BLaER1 (cell line): Measurements from ENCODE around the gene SLC5A10.

ENCODE experiments used
- H3K27ac ChIP-seq: shearing (Covaris generic); formaldehyde crosslinking; 2 replicates; pipeline ENCODE4 v1.8.1; 2022
- H3K27me3 ChIP-seq: shearing (Covaris generic); formaldehyde crosslinking; 2 replicates; pipeline ENCODE4 v1.8.1; 2022
- H3K36me3 ChIP-seq: shearing (Covaris generic); formaldehyde crosslinking; 2 replicates; pipeline ENCODE4 v1.8.1; 2022
- H3K4me1 ChIP-seq: shearing (Covaris generic); formaldehyde crosslinking; 2 replicates; pipeline ENCODE4 v1.8.1; 2022
- H3K4me2 ChIP-seq: shearing (Covaris generic); formaldehyde crosslinking; 2 replicates; pipeline ENCODE4 v1.8.1; 2022
- H3K4me3 ChIP-seq: shearing (Covaris generic); formaldehyde crosslinking; 2 replicates; pipeline ENCODE4 v1.8.1; 2022
- H3K9ac ChIP-seq: shearing (Covaris generic); formaldehyde crosslinking; 2 replicates; pipeline ENCODE4 v1.8.1; 2022
- H3K9me3 ChIP-seq: shearing (Covaris generic); formaldehyde crosslinking; 2 replicates; pipeline ENCODE4 v1.8.1; 2022
- H4K20me1 ChIP-seq: shearing (Covaris generic); formaldehyde crosslinking; 2 replicates; pipeline ENCODE4 v1.8.1; 2022
- Cebpa-rat ChIP-seq: shearing (Covaris generic); IDR thresholded peaks from 2 replicates; pipeline ENCODE4 v1.8.1; 2022

The SLC5A10 gene

GRCh38 chr17:18988546-18989173, 36.7 kb downstream of the SLC5A10 start:
- H3K27ac ChIP-seq, result no peak overlapping the region
- H3K9ac ChIP-seq, result no peak overlapping the region
- H3K36me3 ChIP-seq, result no peaks in the 10 kb centered on the region
- H3K9me3 ChIP-seq, result no peaks in the 10 kb centered on the region
- H4K20me1 ChIP-seq, result peaks cover 33% of the 10 kb centered on the region; the same call in 1 of the 2 replicates
- no peak overlapping the region for H3K4me2 ChIP-seq
- peaks cover 30% of the 10 kb centered on the region for H3K4me1 ChIP-seq
- peaks cover 37% of the 10 kb centered on the region for H3K27me3 ChIP-seq
- no peak for TF ChIP-seq Cebpa-rat
- no peak overlapping the region for H3K4me3 ChIP-seq

- Histone ChIP-seq H3K36me3 (no peaks in the 10 kb centered on the region), H3K27me3 (peaks cover 43% of the 10 kb centered on the region), H3K4me1 (peaks cover 30% of the 10 kb centered on the region), H3K4me3 (no peak overlapping the region), H3K4me2 (no peak overlapping the region), H3K9me3 (peaks cover 12% of the 10 kb centered on the region), H3K9ac (no peak overlapping the region), H4K20me1 (peaks cover 33% of the 10 kb centered on the region; the same call in 1 of the 2 replicates), H3K27ac (no peak overlapping the region)
- no peak for TF ChIP-seq Cebpa-rat
These were observed 38.4 kb downstream of the SLC5A10 start for GRCh38 chr17:18990331-18990730.

- no peak overlapping the region for H3K4me3 ChIP-seq
- H3K9ac ChIP-seq, result no peak overlapping the region
- H3K36me3 ChIP-seq, result no peaks in the 10 kb centered on the region
- no peak for TF ChIP-seq Cebpa-rat
- H3K27ac ChIP-seq, result no peak overlapping the region
- peaks cover 25% of the 10 kb centered on the region for H3K4me1 ChIP-seq
- peaks cover 38% of the 10 kb centered on the region for H3K27me3 ChIP-seq
- peaks cover 23% of the 10 kb centered on the region for H3K9me3 ChIP-seq
- peak overlapping the region; percentile 77; the same call in 1 of the 2 replicates for H3K4me2 ChIP-seq
- H4K20me1 ChIP-seq, result peaks cover 28% of the 10 kb centered on the region; the same call in 1 of the 2 replicates
These were observed 39.8 kb downstream of the SLC5A10 start for GRCh38 chr17:18991531-18992315.

GRCh38 chr17:18992454-18993130, 40.6 kb downstream of the SLC5A10 start:
- peaks cover 23% of the 10 kb centered on the region for H3K9me3 ChIP-seq
- no peak overlapping the region for H3K27ac ChIP-seq
- no peak for TF ChIP-seq Cebpa-rat
- peaks cover 20% of the 10 kb centered on the region; the same call in 1 of the 2 replicates for H4K20me1 ChIP-seq
- peaks cover 30% of the 10 kb centered on the region for H3K27me3 ChIP-seq
- H3K36me3 ChIP-seq, result no peaks in the 10 kb centered on the region
- no peak overlapping the region for H3K4me3 ChIP-seq
- peak overlapping the region; percentile 77 for H3K4me2 ChIP-seq
- peaks cover 17% of the 10 kb centered on the region for H3K4me1 ChIP-seq
- H3K9ac ChIP-seq, result no peak overlapping the region

- peaks cover 17% of the 10 kb centered on the region for H3K4me1 ChIP-seq
- H3K9me3 ChIP-seq, result peaks cover 23% of the 10 kb centered on the region
- H3K27ac ChIP-seq, result no peak overlapping the region
- no peak overlapping the region for H3K4me3 ChIP-seq
- H3K36me3 ChIP-seq, result no peaks in the 10 kb centered on the region
- H3K27me3 ChIP-seq, result peaks cover 24% of the 10 kb centered on the region
- no peak for TF ChIP-seq Cebpa-rat
- H3K4me2 ChIP-seq, result no peak overlapping the region
- H3K9ac ChIP-seq, result no peak overlapping the region
- peaks cover 16% of the 10 kb centered on the region; the same call in 1 of the 2 replicates for H4K20me1 ChIP-seq
These were observed 42.1 kb downstream of the SLC5A10 start for GRCh38 chr17:18993905-18994526.

GRCh38 chr17:18994631-18995030, 42.7 kb downstream of the SLC5A10 start:
- peaks cover 16% of the 10 kb centered on the region; the same call in 1 of the 2 replicates for H4K20me1 ChIP-seq
- no peak overlapping the region for H3K27ac ChIP-seq
- no peaks in the 10 kb centered on the region for H3K36me3 ChIP-seq
- TF ChIP-seq Cebpa-rat, result no peak
- peaks cover 23% of the 10 kb centered on the region for H3K9me3 ChIP-seq
- H3K4me1 ChIP-seq, result peaks cover 17% of the 10 kb centered on the region
- H3K4me3 ChIP-seq, result no peak overlapping the region
- no peak overlapping the region for H3K4me2 ChIP-seq
- peaks cover 24% of the 10 kb centered on the region for H3K27me3 ChIP-seq
- no peak overlapping the region for H3K9ac ChIP-seq

- peaks cover 23% of the 10 kb centered on the region for H3K9me3 ChIP-seq
- H3K27me3 ChIP-seq, result peaks cover 29% of the 10 kb centered on the region
- peaks cover 17% of the 10 kb centered on the region for H3K4me1 ChIP-seq
- no peak overlapping the region for H3K27ac ChIP-seq
- peaks cover 16% of the 10 kb centered on the region; the same call in 1 of the 2 replicates for H4K20me1 ChIP-seq
- no peak overlapping the region for H3K9ac ChIP-seq
- TF ChIP-seq Cebpa-rat, result no peak
- H3K4me3 ChIP-seq, result no peak overlapping the region
- no peak overlapping the region for H3K4me2 ChIP-seq
- no peaks in the 10 kb centered on the region for H3K36me3 ChIP-seq
These were observed 43.3 kb downstream of the SLC5A10 start for GRCh38 chr17:18995220-18995619.

- Histone ChIP-seq H3K4me1 (peaks cover 28% of the 10 kb centered on the region), H3K27ac (no peak overlapping the region), H4K20me1 (peaks cover 12% of the 10 kb centered on the region; the same call in 1 of the 2 replicates), H3K36me3 (no peaks in the 10 kb centered on the region), H3K9ac (no peak overlapping the region), H3K4me3 (no peak overlapping the region), H3K9me3 (peaks cover 23% of the 10 kb centered on the region), H3K4me2 (no peak overlapping the region), H3K27me3 (peaks cover 41% of the 10 kb centered on the region)
- TF ChIP-seq Cebpa-rat, result no peak
These were observed 44.5 kb downstream of the SLC5A10 start for GRCh38 chr17:18996458-18996857.

GRCh38 chr17:18997650-18998196, 45.8 kb downstream of the SLC5A10 start:
- TF ChIP-seq Cebpa-rat, result no peak
- Histone ChIP-seq H3K9me3 (peaks cover 23% of the 10 kb centered on the region), H3K4me3 (no peak overlapping the region), H3K27ac (no peak overlapping the region), H3K27me3 (peaks cover 45% of the 10 kb centered on the region), H3K36me3 (no peaks in the 10 kb centered on the region), H3K4me2 (no peak overlapping the region), H3K9ac (no peak overlapping the region), H3K4me1 (peaks cover 31% of the 10 kb centered on the region), H4K20me1 (peaks cover 8% of the 10 kb centered on the region)
